Muscle layer of colon (tissue), 2 donors: Measurements from ENCODE around the gene MEGF6.

Experiments
- H3K27ac ChIP-seq: one replicate; pipeline ENCODE4 v1.7.0; 2013; ENCODE audit warnings: low read depth, mild to moderate bottlenecking, low read length, moderate library complexity
- H3K27me3 ChIP-seq, 2 donors: one replicate each; pipeline ENCODE4 v1.7.0; 2013; ENCODE audit warnings: low read length in 2 of 2, mild to moderate bottlenecking in 2 of 2; ENCODE audit not compliant: insufficient read depth in 2 of 2, control insufficient read depth in 1 of 2
- H3K36me3 ChIP-seq: one replicate; pipeline ENCODE4 v1.7.0; 2013; ENCODE audit warnings: mild to moderate bottlenecking, low read length; ENCODE audit not compliant: insufficient read depth
- H3K4me1 ChIP-seq: one replicate; pipeline ENCODE4 v1.7.0; 2013; ENCODE audit warnings: mild to moderate bottlenecking, low read length; ENCODE audit not compliant: insufficient read depth
- H3K4me3 ChIP-seq, 2 donors: one replicate each; pipeline ENCODE4 v1.7.0; 2013; ENCODE audit warnings: low read length in 2 of 2, low read depth in 1 of 2, mild to moderate bottlenecking in 1 of 2, moderate library complexity in 1 of 2
- H3K9ac ChIP-seq: one replicate; pipeline ENCODE4 v1.7.0; 2013; ENCODE audit warnings: low read length
- H3K9me3 ChIP-seq: one replicate; pipeline ENCODE4 v1.7.0; 2013; ENCODE audit warnings: mild to moderate bottlenecking, low read length
- donor health status: abdominal sarcoma.
- donor health status: Adenocarcinoma of cecum.

The MEGF6 gene

GRCh38 chr1:3641816-3642215 lies 30.5 kb upstream of the MEGF6 start:
- Histone ChIP-seq H3K27ac (no peak overlapping the region), H3K9me3 (no peaks in the 10 kb centered on the region), H3K27me3 (no peaks in the 10 kb centered on the region), H3K9ac (no peak overlapping the region), H3K4me3 (no peak overlapping the region), H3K4me1 (no peaks in the 10 kb centered on the region), H3K36me3 (peaks cover 29% of the 10 kb centered on the region)

DNA sequence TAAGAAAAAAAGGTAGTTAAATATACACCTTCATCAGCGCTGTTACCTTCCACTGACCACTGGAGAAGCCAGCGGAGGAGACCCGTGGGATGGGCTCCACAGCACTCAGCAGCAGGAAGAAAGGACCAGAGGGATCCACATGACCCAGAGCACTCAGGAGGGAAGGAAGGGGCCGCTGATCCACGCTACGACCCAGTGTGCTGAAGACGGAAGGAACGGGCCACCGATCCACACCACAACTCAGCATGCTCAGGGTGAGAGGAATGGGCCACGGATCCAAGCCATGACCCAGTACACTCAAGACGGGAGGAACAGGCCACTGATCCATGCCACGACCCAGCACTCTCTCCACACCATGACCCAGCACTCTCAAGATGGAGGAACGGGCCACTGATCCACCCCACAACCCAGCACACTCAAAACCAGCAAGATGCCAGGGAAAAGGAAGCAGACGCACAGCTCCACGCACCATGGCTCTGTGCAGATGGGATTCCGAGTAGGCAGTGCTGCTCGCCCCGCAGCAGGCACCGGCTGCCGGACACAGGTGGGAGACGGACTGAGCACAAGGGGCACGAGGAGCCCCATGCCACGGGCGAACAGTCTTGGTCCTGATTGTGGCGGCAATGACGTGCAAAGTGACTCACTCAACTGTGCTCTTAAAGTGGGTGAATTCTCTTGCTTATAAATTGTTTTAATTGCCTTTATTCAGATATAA lies 29.9 kb upstream of the MEGF6 start:
- Histone ChIP-seq H3K4me1 (no peaks in the 10 kb centered on the region), H3K36me3 (peaks cover 30% of the 10 kb centered on the region), H3K27ac (no peak overlapping the region), H3K4me3 (no peak overlapping the region), H3K9me3 (no peaks in the 10 kb centered on the region), H3K9ac (no peak overlapping the region), H3K27me3 (no peaks in the 10 kb centered on the region)

DNA sequence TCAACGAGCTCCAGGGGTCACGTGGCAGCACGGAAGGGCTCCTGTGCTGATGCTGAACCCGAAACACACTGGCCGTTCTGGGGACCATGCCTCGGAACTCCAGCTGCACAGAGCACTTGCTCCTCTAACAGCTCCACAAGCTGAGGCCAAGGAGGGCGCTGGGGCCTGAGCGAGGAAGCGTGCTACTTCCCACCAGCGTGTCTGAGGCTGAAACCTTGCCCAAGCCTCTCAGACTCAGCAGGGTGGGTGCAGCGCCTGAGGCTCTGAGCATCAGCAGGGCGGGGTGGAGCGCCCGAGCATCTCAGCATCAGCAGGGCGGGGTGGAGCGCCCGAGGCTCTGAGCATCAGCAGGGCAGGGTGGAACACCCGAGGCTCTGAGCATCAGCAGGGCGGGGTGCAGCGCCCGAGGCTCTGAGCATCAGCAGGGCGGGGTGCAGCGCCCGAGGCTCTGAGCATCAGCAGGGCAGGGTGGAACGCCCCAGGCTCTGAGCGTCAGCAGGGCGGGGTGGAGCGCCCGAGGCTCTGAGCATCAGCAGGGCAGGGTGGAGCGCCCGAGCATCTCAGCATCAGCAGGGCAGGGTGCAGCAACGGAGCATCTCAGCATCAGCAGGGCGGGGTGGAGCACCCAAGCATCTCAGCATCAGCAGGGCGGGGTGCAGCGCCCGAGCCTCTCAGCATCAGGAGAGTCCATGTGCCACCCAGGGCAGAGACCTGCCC lies 29.0 kb upstream of the MEGF6 start:
- H3K36me3 ChIP-seq: peaks cover 39% of the 10 kb centered on the region
- no peak overlapping the region for H3K9ac ChIP-seq
- no peak overlapping the region for H3K27ac ChIP-seq
- H3K4me1 ChIP-seq: no peaks in the 10 kb centered on the region
- no peak overlapping the region for H3K4me3 ChIP-seq
- no peaks in the 10 kb centered on the region for H3K9me3 ChIP-seq
- no peaks in the 10 kb centered on the region for H3K27me3 ChIP-seq

- no peaks in the 10 kb centered on the region for H3K4me1 ChIP-seq
- H3K9ac ChIP-seq: no peak overlapping the region
- no peak overlapping the region for H3K27ac ChIP-seq
- H3K36me3 ChIP-seq: peaks cover 47% of the 10 kb centered on the region
- H3K27me3 ChIP-seq: no peaks in the 10 kb centered on the region
- H3K4me3 ChIP-seq: no peak overlapping the region
- H3K9me3 ChIP-seq: no peaks in the 10 kb centered on the region
These were observed 28.1 kb upstream of the MEGF6 start for GRCh38 chr1:3639397-3639911.

DNA sequence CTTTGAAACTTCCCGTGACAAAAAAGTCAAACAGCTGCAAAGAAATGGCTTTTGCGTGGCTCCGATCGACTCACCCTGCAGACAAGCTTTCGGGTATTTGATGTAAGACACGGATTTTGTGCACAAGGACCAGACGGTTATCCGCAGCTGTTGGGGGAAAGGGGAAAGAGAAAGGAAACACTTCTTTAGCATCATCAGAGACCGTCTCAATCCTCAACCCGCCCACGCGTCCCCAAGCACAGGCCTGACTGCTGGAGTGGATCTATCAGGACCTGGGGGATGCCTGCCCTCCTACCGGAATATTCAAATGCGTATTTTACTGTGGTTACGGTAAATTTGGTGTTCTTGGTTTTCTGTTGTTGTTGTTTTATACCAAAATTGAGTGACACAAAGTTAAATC lies 27.4 kb upstream of the MEGF6 start:
- Histone ChIP-seq H3K9me3 (no peaks in the 10 kb centered on the region), H3K36me3 (peaks cover 53% of the 10 kb centered on the region), H3K9ac (no peak overlapping the region), H3K4me3 (no peak overlapping the region), H3K27ac (no peak overlapping the region), H3K27me3 (no peaks in the 10 kb centered on the region), H3K4me1 (no peaks in the 10 kb centered on the region)

GRCh38 chr1:3638027-3638426 lies 26.7 kb upstream of the MEGF6 start:
- Histone ChIP-seq H3K4me1 (no peaks in the 10 kb centered on the region), H3K9ac (no peak overlapping the region), H3K36me3 (peaks cover 59% of the 10 kb centered on the region), H3K27ac (no peak overlapping the region), H3K27me3 (no peaks in the 10 kb centered on the region), H3K9me3 (no peaks in the 10 kb centered on the region), H3K4me3 (no peak overlapping the region)

DNA sequence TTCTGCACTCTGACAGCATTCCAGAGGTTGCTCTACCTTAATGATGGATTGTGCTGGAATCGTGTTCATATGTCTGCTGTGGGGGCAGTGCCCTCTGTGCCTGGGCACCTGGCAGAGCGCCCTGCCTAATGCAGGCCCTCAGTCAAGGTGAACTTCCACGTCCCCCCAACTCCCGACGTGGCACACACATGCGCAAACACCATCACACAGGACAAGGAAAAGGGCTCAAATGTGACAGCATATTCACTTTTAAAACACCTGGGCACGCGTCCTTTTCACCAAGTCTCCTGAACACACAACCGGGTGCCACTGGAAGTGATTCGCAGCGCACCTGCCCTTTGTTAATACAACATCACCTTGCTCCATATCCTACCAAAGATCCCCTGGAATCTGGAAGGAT lies 25.2 kb upstream of the MEGF6 start:
- Histone ChIP-seq H3K9ac (no peak overlapping the region), H3K4me1 (no peaks in the 10 kb centered on the region), H3K27ac (no peak overlapping the region), H3K36me3 (peaks cover 68% of the 10 kb centered on the region), H3K27me3 (no peaks in the 10 kb centered on the region), H3K9me3 (no peaks in the 10 kb centered on the region), H3K4me3 (no peak overlapping the region)

- Histone ChIP-seq H3K4me1 (no peaks in the 10 kb centered on the region), H3K27me3 (no peaks in the 10 kb centered on the region), H3K36me3 (peaks cover 68% of the 10 kb centered on the region), H3K9ac (no peak overlapping the region), H3K27ac (no peak overlapping the region), H3K9me3 (no peaks in the 10 kb centered on the region), H3K4me3 (no peak overlapping the region)
These were observed 24.8 kb upstream of the MEGF6 start for GRCh38 chr1:3636080-3636479.

GRCh38 chr1:3634059-3634800 lies 22.9 kb upstream of the MEGF6 start:
- no peak overlapping the region for H3K9ac ChIP-seq
- H3K4me3 ChIP-seq: no peak overlapping the region
- no peaks in the 10 kb centered on the region for H3K4me1 ChIP-seq
- H3K27ac ChIP-seq: no peak overlapping the region
- H3K9me3 ChIP-seq: no peaks in the 10 kb centered on the region
- H3K36me3 ChIP-seq: peaks cover 81% of the 10 kb centered on the region
- no peaks in the 10 kb centered on the region for H3K27me3 ChIP-seq

DNA sequence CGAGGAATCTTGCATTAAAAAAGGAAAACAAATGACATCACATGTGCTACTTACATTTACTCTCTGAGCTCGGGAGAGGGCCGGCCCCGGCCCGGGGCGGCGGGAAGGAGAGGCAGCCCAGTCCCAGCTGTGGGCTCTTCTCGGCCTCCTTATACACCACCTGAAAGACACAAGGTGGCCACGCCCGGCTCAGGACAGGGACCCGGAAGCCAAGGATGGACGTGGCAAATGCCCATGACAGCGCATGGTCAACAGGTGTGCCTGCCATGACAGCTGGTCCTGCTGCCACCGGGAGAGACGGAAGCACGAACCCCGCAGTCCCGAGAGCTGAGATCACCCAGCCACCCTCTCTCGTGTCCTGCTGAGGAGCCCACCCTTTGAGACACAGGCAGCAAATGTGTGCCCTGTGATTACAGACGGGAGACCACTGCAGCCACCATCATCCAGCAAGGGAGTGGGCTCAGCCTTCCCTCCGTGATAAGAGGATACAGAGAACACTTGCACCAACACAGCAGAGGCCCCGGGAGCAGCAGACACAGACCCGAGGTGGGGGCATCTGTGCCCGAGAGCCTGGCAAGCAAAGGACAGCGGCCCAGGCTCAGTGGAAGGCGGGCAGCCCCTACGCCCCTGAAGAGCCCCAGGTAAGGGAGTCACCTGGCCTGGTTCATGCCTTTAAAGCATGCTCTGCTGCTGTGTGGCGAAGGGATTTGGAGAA lies 22.2 kb upstream of the MEGF6 start:
- Histone ChIP-seq H3K27me3 (no peaks in the 10 kb centered on the region), H3K9ac (no peak overlapping the region), H3K27ac (no peak overlapping the region), H3K36me3 (peaks cover 86% of the 10 kb centered on the region), H3K4me3 (no peak overlapping the region), H3K4me1 (no peaks in the 10 kb centered on the region), H3K9me3 (no peaks in the 10 kb centered on the region)

DNA sequence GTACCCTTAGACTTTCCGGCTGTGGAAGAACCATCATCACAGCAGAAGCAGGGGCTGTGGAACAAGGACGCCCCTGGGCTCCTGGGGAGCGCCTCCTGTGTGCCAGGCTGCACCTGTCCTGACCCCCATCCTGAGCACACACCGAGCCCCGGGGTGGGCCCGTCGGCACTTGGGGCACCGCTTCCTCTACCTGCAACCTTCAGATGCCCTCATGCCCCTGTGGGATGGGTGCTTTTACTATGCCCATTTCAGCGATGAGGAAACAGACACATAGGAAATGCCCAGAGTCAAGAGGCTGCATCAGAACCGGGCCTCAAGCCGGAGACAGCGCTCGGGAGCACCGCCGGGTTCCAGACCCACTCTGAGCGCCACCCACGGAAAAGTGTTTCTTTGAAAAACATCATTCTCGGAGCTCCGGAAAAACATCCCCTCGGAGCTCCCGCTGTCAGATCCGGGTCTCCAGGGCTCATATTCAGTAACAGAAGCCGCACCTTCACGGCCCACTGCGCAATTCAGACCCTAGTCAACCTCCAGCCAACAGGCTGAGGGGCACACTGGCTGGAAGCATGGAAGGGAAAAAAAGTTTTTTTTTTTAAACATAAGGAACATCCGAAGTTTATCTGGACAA lies 21.5 kb upstream of the MEGF6 start:
- Histone ChIP-seq H3K4me3 (no peak overlapping the region), H3K36me3 (peaks cover 86% of the 10 kb centered on the region), H3K27ac (no peak overlapping the region), H3K9me3 (no peaks in the 10 kb centered on the region), H3K27me3 (no peaks in the 10 kb centered on the region), H3K9ac (no peak overlapping the region), H3K4me1 (no peaks in the 10 kb centered on the region)
